HepG2 (cell line): ENCODE measurements around the gene PLA2G4A. TPM values are rescaled to one million over a fixed set of nuclear protein-coding genes. Genes with fewer than 3 reads are reported as not detected.

ENCODE experiments used
- ATAC-seq: fragments of 200-7000 bp; cut with Tn5 transposase; 3 replicates; pipeline ENCODE4 v1.9.1; 2020; ENCODE audit warnings: mild to moderate bottlenecking, moderate library complexity
- BruUV-seq: library from RNA; stranded (reverse); fragments of 400-500 nt; replicated peaks from 2 replicates; lab custom pipeline; 2021; lab: Mats Ljungman, UMichigan
- CTCF ChIA-PET: fragments of 300-600 bp; formaldehyde crosslinking; extraction: SDS; loops from one replicate; lab custom pipeline; 2021; ENCODE audit warnings: low total read pairs, inconsistent platforms, low intra/inter-chr PET ratio; lab: Yijun Ruan, JAX
- POLR2A ChIA-PET: fragments of 350-600 bp; sonication (Branson Sonifier 250); formaldehyde crosslinking; loops from one replicate; lab custom pipeline; 2020; ENCODE audit warnings: antibody characterized with exemption, inconsistent platforms; lab: Yijun Ruan, JAX
- DNase-seq: peaks from one replicate; pipeline ENCODE4 v3.0.0-alpha.2; 2015; ENCODE audit warnings: low spot score
- FAIRE-seq: peaks from 3 replicates; lab custom pipeline; 2011; peaks lifted over from hg19 to GRCh38; lab: Jason Lieb, UNC
- H2AFZ ChIP-seq: one replicate; pipeline ENCODE4 v1.6.1; 2011; ENCODE audit warnings: low read length, inconsistent platforms
- H3K27ac ChIP-seq: fragments of 300-600 bp; 3 replicates; pipeline ENCODE4 v1.8.0; 2011; ENCODE audit warnings: mixed run types, mild to moderate bottlenecking, mixed read lengths, low read length, inconsistent platforms; ENCODE audit not compliant: insufficient read depth; ENCODE audit errors: extremely low read length
- H3K27me3 ChIP-seq, 2 experiments: fragments of 200-600 bp in 1 of 2; 2 replicates in 1 of 2; 3 replicates in 1 of 2; pipeline versions ENCODE4 v1.6.0 to v1.8.0; 2011; ENCODE audit warnings: low read length in 2 of 2, mild to moderate bottlenecking in 2 of 2, moderate library complexity in 2 of 2, inconsistent platforms in 1 of 2; ENCODE audit not compliant: insufficient read depth in 2 of 2, control insufficient read depth in 1 of 2
- H3K36me3 ChIP-seq, 2 experiments: fragments of 200-600 bp in 1 of 2; replicated peaks in 1 of 2; 2 replicates in 1 of 2; 3 replicates in 1 of 2; pipeline versions ENCODE4 v1.5.1 to v1.8.0; 2011; ENCODE audit warnings: low read length in 2 of 2, inconsistent platforms in 1 of 2; ENCODE audit not compliant: insufficient read depth in 2 of 2, control insufficient read depth in 1 of 2
- H3K4me1 ChIP-seq: 2 replicates; pipeline ENCODE4 v1.5.1; 2012; ENCODE audit warnings: low read length, inconsistent platforms; ENCODE audit not compliant: insufficient read depth
- H3K4me2 ChIP-seq: 2 replicates; pipeline ENCODE4 v1.6.0; 2011; ENCODE audit warnings: low read depth, low read length, inconsistent platforms
- H3K4me3 ChIP-seq, 3 experiments: fragments of 200-600 bp in 1 of 3; sonication (generic), shearing (Covaris generic) in 1 of 3; replicated peaks in 1 of 3; 2 replicates each; pipeline ENCODE4 v1.5.1; 2011 to 2016; ENCODE audit warnings: low read length in 3 of 3, inconsistent platforms in 2 of 3, low read depth in 2 of 3, mild to moderate bottlenecking in 2 of 3, control low read depth in 1 of 3, mixed read lengths in 1 of 3; ENCODE audit not compliant: insufficient read depth in 1 of 3
- H3K79me2 ChIP-seq: one replicate; pipeline ENCODE4 v1.6.1; 2011; ENCODE audit warnings: low read length, inconsistent platforms; ENCODE audit not compliant: insufficient read depth
- H3K9ac ChIP-seq: 2 replicates; pipeline ENCODE4 v1.6.0; 2011; ENCODE audit warnings: mild to moderate bottlenecking, low read depth, low read length, inconsistent platforms; ENCODE audit not compliant: insufficient read depth
- H3K9me3 ChIP-seq: 2 replicates; pipeline ENCODE4 v1.5.1; 2012; ENCODE audit warnings: mild to moderate bottlenecking, low read length
- H4K20me1 ChIP-seq: 2 replicates; pipeline ENCODE4 v1.6.0; 2011; ENCODE audit warnings: inconsistent platforms, mild to moderate bottlenecking, low read length, moderate library complexity; ENCODE audit not compliant: insufficient read depth
- BORCS8-MEF2B ChIP-seq: sonication (generic); formaldehyde crosslinking; IDR thresholded peaks from 2 replicates; pipeline ENCODE4 v1.8.0; 2022; ENCODE audit warnings: mild to moderate bottlenecking, missing genetic modification reagents
- CAMTA2 ChIP-seq: sonication (generic); formaldehyde crosslinking; IDR thresholded peaks from 2 replicates; pipeline ENCODE4 v1.4.0; 2020; ENCODE audit warnings: mild to moderate bottlenecking, missing genetic modification reagents, borderline replicate concordance
- FOXP1 ChIP-seq, 2 experiments: fragments of 450-650 bp in 1 of 2; IDR thresholded peaks; 2 replicates each; pipeline ENCODE4 v1.6.1; 2017 to 2018; ENCODE audit warnings: antibody characterized with exemption in 1 of 2
- MAFF ChIP-seq: IDR thresholded peaks from 2 replicates; pipeline ENCODE4 v1.6.1; 2011; ENCODE audit warnings: low read depth, low read length, improper control_type of control experiment
- MEIS1 ChIP-seq: sonication (generic); formaldehyde crosslinking; IDR thresholded peaks from 2 replicates; pipeline ENCODE4 v1.9.0; 2021; ENCODE audit warnings: mild to moderate bottlenecking, missing genetic modification reagents, moderate library complexity, borderline replicate concordance
- NCOA5 ChIP-seq: sonication (generic); formaldehyde crosslinking; IDR thresholded peaks from 2 replicates; pipeline ENCODE4 v1.4.0; 2020; ENCODE audit warnings: missing genetic modification reagents
- NFIC ChIP-seq: IDR thresholded peaks from 2 replicates; pipeline ENCODE4 v1.6.1; 2012; ENCODE audit warnings: mild to moderate bottlenecking, low read length, inconsistent platforms
- PAXIP1 ChIP-seq: sonication (generic); formaldehyde crosslinking; conservative IDR thresholded peaks from 2 replicates; pipeline ENCODE4 v1.4.0; 2020; ENCODE audit warnings: mild to moderate bottlenecking, missing genetic modification reagents, moderate library complexity
- PTBP1 ChIP-seq: fragments of 200-400 bp; formaldehyde crosslinking; IDR thresholded peaks from 2 replicates; pipeline ENCODE4 v1.6.1; 2018; ENCODE audit warnings: low read length, low read depth; ENCODE audit not compliant: poor library complexity, severe bottlenecking
- ZBTB2 ChIP-seq: sonication (generic); formaldehyde crosslinking; IDR thresholded peaks from 2 replicates; pipeline ENCODE4 v1.8.0; 2022; ENCODE audit warnings: low read depth, missing genetic modification reagents
- ZBTB20 ChIP-seq: sonication (generic); formaldehyde crosslinking; IDR thresholded peaks from 2 replicates; pipeline ENCODE4 v1.8.1; 2023; ENCODE audit warnings: missing genetic modification reagents, low read depth, mild to moderate bottlenecking, borderline replicate concordance
- ZBTB43 ChIP-seq: sonication (generic); formaldehyde crosslinking; conservative IDR thresholded peaks from 2 replicates; pipeline ENCODE4 v1.4.0; 2020; ENCODE audit warnings: missing genetic modification reagents
- ZBTB8A ChIP-seq: sonication (generic); formaldehyde crosslinking; IDR thresholded peaks from 2 replicates; pipeline ENCODE4 v1.4.0; 2020; ENCODE audit warnings: mild to moderate bottlenecking, low read depth, missing genetic modification reagents, borderline replicate concordance
- ZNF615 ChIP-seq: sonication (generic); formaldehyde crosslinking; IDR thresholded peaks from 2 replicates; pipeline ENCODE4 v1.5.0; 2020; ENCODE audit warnings: mild to moderate bottlenecking, missing genetic modification reagents, borderline replicate concordance
- ZNF713 ChIP-seq: sonication (generic); formaldehyde crosslinking; IDR thresholded peaks from 2 replicates; pipeline ENCODE4 v1.4.0; 2020; ENCODE audit warnings: mild to moderate bottlenecking, missing genetic modification reagents
- ZSCAN20 ChIP-seq: sonication (generic); formaldehyde crosslinking; IDR thresholded peaks from 2 replicates; pipeline ENCODE4 v1.4.0; 2020; ENCODE audit warnings: missing genetic modification reagents, mild to moderate bottlenecking, borderline replicate concordance
- WGBS: methylation state at CpG from one replicate; pipeline ENCODE4 v1.1.6; 2017; ENCODE audit warnings: low lambda C conversion rate; 5-methylcytosine and 5-hydroxymethylcytosine counted together
- in situ Hi-C: cut with HindIII; loops from 2 replicates; pipeline ENCODE4 v1.10.0; 2017; ENCODE audit warnings: low pct_unique_long_range_greater_than_20kb; ENCODE audit not compliant: extremely low pct_ligation_motif_present
- intact Hi-C: fragments of 100-400 bp; cut with micrococcal nuclease; formaldehyde crosslinking; loops from one replicate; pipeline ENCODE4 v1.10.0; 2022; ENCODE audit not compliant: unreplicated experiment
- polyA plus RNA-seq, 8 experiments: library from polyadenylated mRNA; depleted of rRNA in 3 of 8; stranded (reverse) in 7 of 8; unstranded in 1 of 8; fragments of >200 nt; fragmentation: Illumina TruSeq in 4 of 8; extraction: Trizol in 4 of 8; gene quantifications; 2 replicates each; pipeline versions ENCODE4 v1.2.1 to v1.2.3, GENCODE V29; 2011 to 2016; ENCODE audit warnings: low read depth in 4 of 8, missing spikeins in 1 of 8, mixed read lengths in 1 of 8; ENCODE audit not compliant: insufficient read depth in 1 of 8
- total RNA-seq, 5 experiments: library from RNA; depleted of rRNA; stranded (reverse); fragments of >200 nt; fragmentation: Illumina TruSeq; extraction: Trizol; gene quantifications; 2 replicates each; pipeline ENCODE4 v1.2.3, GENCODE V29; 2016; ENCODE audit warnings: low read depth in 1 of 5

The PLA2G4A gene
- total and polyA plus RNA-seq, 2 of the 13 experiments (the other 11 are each of a cell fraction or from before 2014, with no cell fraction given) = not detected

DNA sequence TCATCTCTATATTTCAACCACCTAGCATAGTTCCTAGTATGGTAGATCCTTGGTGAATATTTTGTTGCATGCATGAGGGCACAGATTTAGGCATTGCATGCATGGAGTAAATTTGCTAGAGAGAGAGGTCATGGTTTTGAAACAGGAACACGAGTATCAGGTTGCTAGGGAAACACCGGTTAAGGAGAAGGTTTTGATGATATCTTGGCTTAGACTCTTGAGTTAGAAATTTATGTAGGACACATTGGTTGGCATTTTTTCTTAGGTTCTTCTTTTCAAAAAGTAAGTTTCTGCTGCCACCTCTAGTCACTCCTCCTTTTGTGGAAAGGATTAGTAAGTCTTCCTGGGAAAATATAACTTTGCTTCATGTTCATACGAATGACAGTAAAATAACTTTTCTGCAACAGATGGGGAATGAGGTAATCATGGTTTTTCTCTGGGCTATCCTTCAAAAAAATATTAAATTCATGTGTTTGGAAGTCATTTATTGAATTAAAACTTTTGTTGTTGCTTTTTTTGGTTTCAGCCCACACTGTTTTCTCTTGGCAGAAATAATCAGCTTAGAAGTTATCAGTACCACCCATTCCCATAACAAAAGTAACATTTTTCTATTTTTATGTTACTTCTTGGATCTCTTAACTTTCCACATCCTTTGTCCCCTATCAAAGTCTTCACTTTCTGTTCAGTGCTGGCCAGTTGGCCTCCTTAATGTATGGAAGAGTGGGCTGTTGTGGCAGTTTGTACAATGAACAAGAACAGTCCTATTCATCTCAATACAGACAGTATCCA is 97.3 kb downstream of the PLA2G4A start:
- Histone ChIP-seq H3K36me3 (no peaks in the 10 kb centered on the region), H3K4me2 (no peak overlapping the region), H3K4me3 (no peak overlapping the region), H3K27ac (no peak overlapping the region), H3K4me1 (no peaks in the 10 kb centered on the region), H4K20me1 (no peaks in the 10 kb centered on the region), H3K27me3 (no peaks in the 10 kb centered on the region; a peak in 1 of 5 replicates), H2AFZ (no peak overlapping the region), H3K9me3 (no peaks in the 10 kb centered on the region), H3K9ac (no peak overlapping the region), H3K79me2 (no peaks in the 10 kb centered on the region)
- in situ Hi-C loops (no loop called here), intact Hi-C loops (no loop called here)
- DNase-seq (no peak), ATAC-seq (no peak), FAIRE-seq (no peak)
- no peak for TF ChIP-seq MEIS1
- no peak for TF ChIP-seq ZNF713 (CRISPR knock-in tag)
- TF ChIP-seq NFIC = no peak
- TF ChIP-seq BORCS8-MEF2B = no peak
- TF ChIP-seq ZBTB43 = no peak
- TF ChIP-seq PTBP1 = no peak
- TF ChIP-seq PAXIP1 (CRISPR knock-in tag) = no peak
- TF ChIP-seq ZBTB8A = no peak
- no peak for TF ChIP-seq FOXP1 (IDR thresholded peaks at IDR 0.05)
- TF ChIP-seq FOXP1 (CRISPR knock-in tag; IDR thresholded peaks at IDR 0.05) = no peak
- no peak for TF ChIP-seq ZBTB2 (CRISPR knock-in tag)
- TF ChIP-seq CAMTA2 (CRISPR knock-in tag) = no peak
- no peak for TF ChIP-seq ZBTB20
- TF ChIP-seq ZSCAN20 (CRISPR knock-in tag) = no peak
- no peak for TF ChIP-seq MAFF
- TF ChIP-seq NCOA5 = no peak
- TF ChIP-seq ZNF615 (CRISPR knock-in tag) = no peak
- BruUV-seq = no TSS peak
- ChIA-PET POLR2A (no interaction called here), CTCF (no interaction called here)
- 13% methylated on average over 3 of the region's 3 CpGs for WGBS
